IPS-11a (cell line): ENCODE data around the gene LMX1A.

Experiments
- H3K4me3 ChIP-seq: one replicate; pipeline ENCODE4 v1.5.1; 2013; ENCODE audit warnings: low read depth, low read length, control low read depth

Gene LMX1A

DNA sequence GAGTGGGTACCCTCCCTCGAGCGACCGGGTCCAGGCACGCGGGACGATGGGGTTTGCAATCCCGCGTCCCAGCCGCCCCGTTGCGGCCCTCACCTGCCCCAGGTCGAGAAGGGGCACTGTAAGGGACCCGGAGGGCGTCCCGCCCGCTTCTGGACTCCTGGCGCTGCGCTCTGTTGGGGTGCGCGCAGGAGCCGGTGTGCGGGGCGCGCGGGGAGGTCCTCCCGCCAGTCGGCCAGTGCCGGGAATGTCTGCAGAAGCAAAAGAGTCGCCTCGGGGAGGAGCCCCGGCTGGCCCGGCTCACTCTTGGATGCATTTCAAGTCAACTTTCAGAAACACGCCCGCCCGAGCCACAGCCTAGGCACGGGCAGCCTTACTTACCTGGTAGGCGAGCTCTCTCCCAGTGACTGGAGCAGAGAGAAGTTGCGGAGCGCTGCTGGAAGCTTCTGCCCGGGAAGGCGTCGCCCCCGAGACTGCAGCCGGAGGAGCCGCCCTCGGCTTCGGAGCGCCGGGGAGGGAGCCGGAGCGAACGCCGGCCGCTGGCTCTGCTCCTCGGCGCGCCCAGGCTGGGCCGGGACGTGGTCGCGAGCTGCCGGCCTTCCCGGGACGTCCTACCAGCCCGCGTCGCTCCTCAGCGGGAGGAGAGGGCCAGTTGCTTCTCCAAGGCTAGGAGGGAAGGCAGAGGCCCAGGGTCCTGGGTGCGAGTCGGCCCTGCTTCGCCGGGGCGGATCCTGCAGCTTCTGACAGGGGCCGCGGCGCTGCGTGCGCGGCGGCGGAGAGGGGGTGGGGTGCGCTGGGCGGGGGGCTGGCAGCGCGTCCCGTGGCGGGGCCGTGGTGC, at the start of gene LMX1A:
LMX1A (minus strand) TSS at position 739 of the 835 bp plus-strand sequence. CDS start 1,156 bp downstream, outside the sequence.
- H3K4me3 ChIP-seq = peak within 1 kb of the TSS; percentile 27

DNA sequence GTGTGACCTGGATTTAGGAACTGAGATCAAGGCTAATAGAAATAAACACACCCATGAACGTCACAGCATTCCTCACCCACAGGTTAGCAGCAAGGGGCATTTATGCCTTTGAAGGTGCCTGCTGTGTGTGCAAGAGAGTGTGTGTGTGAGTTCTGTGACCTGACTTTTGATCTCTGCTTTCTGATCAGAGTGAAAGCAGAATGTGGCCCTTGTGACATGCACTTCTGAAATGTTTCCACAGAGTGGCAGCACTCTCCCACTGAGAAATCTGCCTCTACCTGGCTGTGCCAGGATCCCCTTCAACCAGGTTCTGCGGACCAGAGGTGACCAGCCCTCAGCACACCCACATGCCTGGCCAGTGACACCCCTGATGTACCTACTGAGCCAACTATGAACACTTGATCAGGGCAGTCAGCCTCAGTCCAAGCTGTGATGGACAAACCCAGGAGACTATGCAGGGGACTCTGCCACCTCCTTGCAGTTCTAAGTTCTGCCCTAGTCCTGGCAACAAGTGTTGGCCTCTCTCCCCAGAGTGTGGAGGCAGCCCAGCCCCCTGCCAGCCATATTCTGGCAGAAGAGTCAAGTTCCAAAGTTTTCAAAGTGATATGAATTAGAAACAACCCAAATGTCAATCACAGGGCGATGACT, 47.4 kb upstream of the LMX1A start:
- H3K4me3 ChIP-seq = no peak overlapping the region

GRCh38 chr1:165402517-165403111, 46.1 kb upstream of the LMX1A start:
- no peak overlapping the region for H3K4me3 ChIP-seq

DNA sequence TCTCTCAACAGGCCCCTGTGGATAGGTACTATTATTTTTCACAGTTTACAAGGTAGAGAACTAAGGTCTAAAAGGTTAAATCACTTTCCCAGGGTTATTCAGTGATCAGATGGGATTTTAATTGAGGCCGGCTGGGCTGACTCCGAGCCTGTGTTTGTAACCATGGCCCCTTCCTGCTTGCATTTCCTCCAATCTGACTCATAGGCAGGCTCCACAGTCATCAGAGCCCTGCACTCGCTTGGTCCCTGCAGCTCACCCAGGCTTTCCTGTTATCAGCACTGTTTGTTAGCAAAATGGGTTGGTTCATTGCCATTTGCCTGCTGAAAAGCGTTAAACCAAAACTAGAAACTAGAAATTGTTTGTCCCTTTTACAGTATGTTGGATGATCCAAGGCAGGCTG, 41.4 kb upstream of the LMX1A start:
- no peak overlapping the region for H3K4me3 ChIP-seq

DNA sequence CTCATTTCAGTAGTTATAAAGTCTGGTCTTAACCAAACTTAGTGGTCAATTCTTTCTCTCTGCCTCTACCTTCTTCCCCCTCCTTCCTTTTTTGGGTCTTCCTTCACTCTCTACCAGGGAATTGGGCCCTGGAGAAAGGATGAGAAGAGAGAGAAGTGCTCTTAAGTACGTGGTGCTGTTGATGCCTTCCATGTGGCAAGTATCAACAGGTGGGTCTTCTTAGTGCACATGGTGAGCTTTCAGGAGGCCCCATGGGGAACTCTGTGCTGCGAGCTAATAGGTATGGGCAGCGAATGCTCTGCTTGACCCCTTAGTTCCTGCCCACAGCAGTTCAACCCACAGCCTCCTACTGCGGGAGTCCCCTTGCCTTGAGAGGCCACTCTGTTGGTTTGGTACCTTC, 39.4 kb upstream of the LMX1A start:
- H3K4me3 ChIP-seq = no peak overlapping the region

- no peak overlapping the region for H3K4me3 ChIP-seq
These were observed 39.0 kb upstream of the LMX1A start for GRCh38 chr1:165395478-165395877.

DNA sequence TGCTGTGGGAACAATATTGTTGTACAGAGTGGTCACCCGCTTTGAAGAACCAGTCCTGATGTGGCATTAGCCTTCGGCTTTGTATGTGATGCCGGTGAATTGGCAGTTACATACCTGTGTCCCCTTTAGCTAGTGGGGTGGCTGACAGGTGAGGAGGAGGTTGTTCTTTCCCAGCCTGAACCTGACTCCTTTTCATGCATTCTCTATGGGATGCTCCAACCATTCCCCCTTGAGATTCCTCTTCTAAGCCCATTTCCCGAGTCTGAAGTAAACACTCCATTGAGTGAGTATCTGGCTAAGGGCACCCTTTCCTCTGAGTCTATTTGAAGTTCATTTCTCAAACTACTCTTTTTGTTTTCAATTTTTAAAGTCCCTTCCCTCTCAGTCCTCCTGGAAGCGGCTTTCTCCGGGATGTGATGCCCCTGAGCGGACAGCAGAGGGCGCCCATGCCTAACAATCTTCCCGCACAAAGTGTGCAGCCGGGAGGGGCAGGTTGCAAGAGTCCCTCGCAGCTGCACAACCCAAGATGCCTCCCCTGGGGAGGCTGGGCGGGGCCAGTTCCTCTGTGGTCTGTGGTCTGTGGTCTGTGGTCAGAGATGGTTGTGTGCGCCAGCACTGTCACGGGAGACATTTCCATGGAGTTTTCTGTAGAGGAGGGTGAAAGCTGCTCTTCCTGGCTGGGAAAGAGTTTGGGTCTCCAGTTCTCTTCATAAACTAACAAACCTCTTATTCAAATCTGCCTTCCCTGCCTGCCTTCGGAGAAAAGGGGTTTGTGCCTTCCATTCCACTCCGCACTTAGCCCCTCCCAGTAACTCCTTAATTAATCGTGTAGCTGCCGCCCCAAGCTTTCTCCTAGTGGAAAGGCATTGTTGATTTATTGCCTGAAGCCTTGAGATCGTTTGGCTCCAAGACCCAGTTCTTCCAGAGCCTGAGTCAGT, 36.4 kb upstream of the LMX1A start:
- no peak overlapping the region for H3K4me3 ChIP-seq

DNA sequence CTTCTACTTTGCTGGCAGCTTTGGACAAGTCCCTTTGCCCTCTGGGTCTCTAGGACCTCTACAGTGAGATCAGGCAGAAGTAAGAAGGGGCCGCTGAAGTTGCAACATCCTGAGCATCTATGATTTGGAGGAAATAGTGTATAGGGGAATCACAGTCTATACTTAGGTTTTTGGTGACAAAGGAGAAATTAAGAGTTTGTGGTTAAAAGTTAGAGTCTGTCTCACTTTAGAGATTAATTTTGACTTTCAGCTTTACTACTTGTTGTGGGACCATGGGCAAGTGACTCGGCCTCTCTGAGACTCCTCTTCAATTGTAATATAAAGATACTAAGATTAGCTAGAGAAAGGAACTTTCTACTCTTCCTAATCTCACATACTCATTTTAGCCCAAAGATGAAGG, 33.1 kb upstream of the LMX1A start:
- no peak overlapping the region for H3K4me3 ChIP-seq

DNA sequence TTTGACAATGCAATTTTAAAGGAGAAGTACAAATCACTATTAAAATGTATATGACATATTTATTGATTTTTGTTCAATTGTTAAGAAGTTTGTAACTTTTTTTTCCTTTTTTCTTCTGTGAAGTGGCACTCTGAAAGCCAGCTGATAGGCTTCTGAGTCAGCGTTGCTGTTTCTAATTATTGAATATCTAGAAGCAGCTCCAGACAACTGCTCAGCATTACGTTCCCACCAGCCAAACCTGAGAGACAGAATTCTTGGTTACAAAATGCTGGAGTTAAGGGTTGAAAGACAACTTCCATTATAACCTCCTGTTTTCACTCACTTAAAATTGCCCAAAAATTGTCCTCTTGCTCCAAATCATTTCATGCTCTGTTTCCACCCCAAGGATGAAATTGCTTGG, 31.4 kb upstream of the LMX1A start:
- H3K4me3 ChIP-seq = no peak overlapping the region

- H3K4me3 ChIP-seq = no peak overlapping the region
These were observed 31.0 kb upstream of the LMX1A start for GRCh38 chr1:165387505-165387904.

GRCh38 chr1:165383599-165384405, 27.3 kb upstream of the LMX1A start:
- H3K4me3 ChIP-seq = no peak overlapping the region

GRCh38 chr1:165383067-165383466, 26.6 kb upstream of the LMX1A start:
- no peak overlapping the region for H3K4me3 ChIP-seq

GRCh38 chr1:165381745-165382505, 25.4 kb upstream of the LMX1A start:
- H3K4me3 ChIP-seq = no peak overlapping the region

- H3K4me3 ChIP-seq = peak overlapping the region; percentile 41
These were observed 20.3 kb upstream of the LMX1A start for GRCh38 chr1:165376811-165377311.

DNA sequence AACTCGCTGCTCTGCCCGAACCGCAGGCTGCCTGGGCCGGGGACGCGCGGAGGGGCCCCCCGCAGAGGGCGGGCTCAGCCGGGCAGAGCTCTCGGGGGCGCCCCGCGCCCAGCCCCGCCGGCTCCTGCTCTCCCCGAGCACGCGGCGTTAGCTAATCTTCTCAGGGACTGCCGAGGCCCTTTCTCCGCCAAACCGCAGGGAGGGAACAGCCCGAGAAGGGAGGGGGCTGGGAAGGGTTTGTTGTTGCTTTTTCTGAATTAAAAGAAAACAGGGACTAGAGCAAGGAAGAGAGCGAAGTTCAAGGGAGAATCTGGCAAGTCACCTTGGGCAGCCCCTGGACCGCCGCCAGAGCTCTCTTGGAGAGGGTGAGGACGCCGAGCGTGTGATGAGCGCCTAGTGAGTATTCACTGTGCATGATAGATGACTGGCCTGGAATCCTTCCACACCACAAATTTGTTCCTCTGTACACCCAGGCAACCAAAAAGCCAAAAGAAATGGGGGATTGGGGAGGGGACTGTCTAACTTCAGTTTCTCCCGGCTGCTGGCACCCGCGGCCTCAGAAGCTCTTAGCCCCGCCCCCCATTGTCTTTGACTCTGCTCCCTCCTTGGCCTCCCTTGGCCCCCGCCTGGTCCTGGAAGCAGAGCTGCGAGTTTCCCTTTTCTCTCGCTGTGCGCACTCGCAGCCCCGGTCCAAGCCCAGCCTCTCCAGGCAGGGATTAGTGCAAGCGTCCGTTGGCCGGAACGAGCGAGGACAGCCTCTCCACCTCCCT, 19.7 kb upstream of the LMX1A start:
- H3K4me3 ChIP-seq = peak overlapping the region; percentile 41

DNA sequence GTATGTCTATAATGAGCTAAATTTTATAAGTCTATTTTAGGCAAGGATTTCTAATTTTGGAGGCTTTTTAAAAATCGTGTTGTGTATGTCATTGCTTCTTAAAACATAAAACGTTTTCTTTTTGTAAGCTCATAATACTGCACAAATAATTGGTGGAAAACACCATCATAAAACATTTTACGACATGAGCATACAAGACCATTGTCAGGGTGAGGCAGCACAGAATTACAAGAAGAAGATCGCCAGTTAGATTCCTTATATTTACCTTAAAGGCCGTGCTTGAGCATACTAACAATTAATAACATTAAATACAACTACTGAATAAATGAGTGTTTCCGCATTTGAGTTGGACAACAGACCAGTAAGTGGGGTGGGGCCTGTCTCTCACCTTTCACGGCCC, 19.1 kb upstream of the LMX1A start:
- H3K4me3 ChIP-seq = peak overlapping the region; percentile 41

DNA sequence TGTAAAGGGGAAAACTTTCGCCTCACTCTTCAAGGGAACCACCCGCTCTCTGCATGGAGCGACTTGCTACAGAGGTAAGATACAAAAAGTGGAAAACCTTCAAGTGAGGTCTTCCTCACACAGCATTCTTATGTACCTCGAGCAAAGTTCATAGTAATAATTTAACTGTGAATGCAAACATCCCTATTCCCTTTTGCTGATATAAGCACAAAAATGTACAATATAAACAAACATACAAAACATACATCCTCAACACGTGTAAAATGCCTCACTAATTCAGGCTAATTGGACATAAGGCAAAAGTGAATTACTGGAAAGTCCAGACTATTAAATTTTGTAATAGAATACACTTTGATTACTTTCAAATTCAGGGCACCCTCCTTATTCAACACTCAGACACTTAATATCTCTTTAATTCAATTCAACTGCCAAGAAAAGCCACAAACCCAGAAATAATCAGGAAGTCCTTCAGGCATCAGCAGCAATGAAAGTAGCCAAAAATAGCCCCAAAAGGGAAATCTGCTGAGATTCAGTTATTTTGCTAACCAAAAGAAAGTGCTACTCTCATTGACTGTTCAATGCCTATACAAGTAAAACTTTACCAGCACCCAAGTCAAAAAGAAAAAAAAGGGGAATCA, 15.2 kb upstream of the LMX1A start:
- H3K4me3 ChIP-seq = no peak overlapping the region

GRCh38 chr1:165369255-165369848, 12.8 kb upstream of the LMX1A start:
- no peak overlapping the region for H3K4me3 ChIP-seq
